ENCODE data around the gene ENTPD3. TPM values are rescaled to one million over a fixed set of nuclear protein-coding genes. Genes with fewer than 3 reads are reported as not detected.
A peak's percentile ranks its signal among the peaks of the same experiment; 100 is the strongest.

ENTPD3 gene
- total RNA-seq, 1 experiment from 2014 or later: not detected

GRCh38 chr3:40451551-40451950 is 64.6 kb downstream of the ENTPD3 start:
- Histone ChIP-seq H3K9me2 (replicated peaks; ENCODE audit: insufficient read depth, low read length) (no peaks in the 10 kb centered on the region), H3K27ac (ENCODE audit: low read length) (no peak overlapping the region), H3K36me3 (ENCODE audit: insufficient read depth, low read length) (no peaks in the 10 kb centered on the region), H2AFZ (ENCODE audit: low read length) (no peak overlapping the region), H3K9ac (ENCODE audit: low read length) (no peak overlapping the region), H3K4me3 (ENCODE audit: low read length) (no peak overlapping the region), H3K4me2 (ENCODE audit: low read depth, low read length, poor library complexity, severe bottlenecking) (peak overlapping the region; percentile 85), H3K9me3 (ENCODE audit: low read length) (no peaks in the 10 kb centered on the region), H3K27me3 (ENCODE audit: low read length) (no peaks in the 10 kb centered on the region), H3K79me2 (ENCODE audit: low read length) (peaks cover under 1% of the 10 kb centered on the region; the same call in 1 of the 2 replicates), H4K20me1 (ENCODE audit: insufficient read depth, low read depth, low read length) (no peaks in the 10 kb centered on the region), H3K4me1 (ENCODE audit: low read length) (peaks cover 30% of the 10 kb centered on the region)
- no peak for DNase-seq

GRCh38 chr3:40452057-40452456 is 65.1 kb downstream of the ENTPD3 start:
- H3K4me1 ChIP-seq (ENCODE audit: low read length): peaks cover 31% of the 10 kb centered on the region
- H3K27me3 ChIP-seq (ENCODE audit: low read length): no peaks in the 10 kb centered on the region
- H3K36me3 ChIP-seq (ENCODE audit: insufficient read depth, low read length): no peaks in the 10 kb centered on the region
- peaks cover 4% of the 10 kb centered on the region; the same call in 1 of the 2 replicates for H3K79me2 ChIP-seq (ENCODE audit: low read length)
- no peak overlapping the region for H3K27ac ChIP-seq (ENCODE audit: low read length)
- no peaks in the 10 kb centered on the region for H3K9me3 ChIP-seq (ENCODE audit: low read length)
- DNase-seq: peak; percentile 38
- H3K4me2 ChIP-seq (ENCODE audit: low read depth, low read length, poor library complexity, severe bottlenecking): peak overlapping the region; percentile 85
- no peaks in the 10 kb centered on the region for H3K9me2 ChIP-seq (replicated peaks; ENCODE audit: insufficient read depth, low read length)
- peak overlapping the region; percentile 74 for H3K9ac ChIP-seq (ENCODE audit: low read length)
- peak overlapping the region; percentile 80 for H3K4me3 ChIP-seq (ENCODE audit: low read length)
- H4K20me1 ChIP-seq (ENCODE audit: insufficient read depth, low read depth, low read length): no peaks in the 10 kb centered on the region
- 0 out of 2 replicates have a peak overlapping the region, but pooled peaks have one; percentile 2 for H2AFZ ChIP-seq (ENCODE audit: low read length)

GRCh38 chr3:40452562-40452875 is 65.5 kb downstream of the ENTPD3 start:
- peak overlapping the region; percentile 89 for H2AFZ ChIP-seq (ENCODE audit: low read length)
- peak overlapping the region; percentile 85 for H3K4me2 ChIP-seq (ENCODE audit: low read depth, low read length, poor library complexity, severe bottlenecking)
- peak overlapping the region; percentile 80 for H3K4me3 ChIP-seq (ENCODE audit: low read length)

GRCh38 chr3:40452876-40453730 is 66.1 kb downstream of the ENTPD3 start:
- Histone ChIP-seq H3K27ac (ENCODE audit: low read length) (no peak overlapping the region; the same call in 1 of the 2 replicates), H4K20me1 (ENCODE audit: insufficient read depth, low read depth, low read length) (peaks cover 5% of the 10 kb centered on the region; the same call in 1 of the 2 replicates), H3K9me2 (replicated peaks; ENCODE audit: insufficient read depth, low read length) (no peaks in the 10 kb centered on the region), H2AFZ (ENCODE audit: low read length) (peak overlapping the region; percentile 89), H3K36me3 (ENCODE audit: insufficient read depth, low read length) (peaks cover 4% of the 10 kb centered on the region; the same call in 1 of the 2 replicates), H3K4me3 (ENCODE audit: low read length) (peak overlapping the region; percentile 80), H3K79me2 (ENCODE audit: low read length) (peaks cover 14% of the 10 kb centered on the region), H3K4me2 (ENCODE audit: low read depth, low read length, poor library complexity, severe bottlenecking) (peak overlapping the region; percentile 94), H3K9me3 (ENCODE audit: low read length) (no peaks in the 10 kb centered on the region), H3K27me3 (ENCODE audit: low read length) (no peaks in the 10 kb centered on the region), H3K4me1 (ENCODE audit: low read length) (peaks cover 33% of the 10 kb centered on the region), H3K9ac (ENCODE audit: low read length) (peak overlapping the region; percentile 74)
- peak; percentile 99 for DNase-seq

More at GRCh38 chr3:40452562-40452875, 65.5 kb downstream of the ENTPD3 start:
- H3K9me3 ChIP-seq (ENCODE audit: low read length): no peaks in the 10 kb centered on the region
- peaks cover 8% of the 10 kb centered on the region for H3K79me2 ChIP-seq (ENCODE audit: low read length)
- H3K9ac ChIP-seq (ENCODE audit: low read length): peak overlapping the region; percentile 74
- H3K4me1 ChIP-seq (ENCODE audit: low read length): peaks cover 31% of the 10 kb centered on the region
- H3K9me2 ChIP-seq (replicated peaks; ENCODE audit: insufficient read depth, low read length): no peaks in the 10 kb centered on the region
- no peaks in the 10 kb centered on the region; the same call in 1 of the 2 replicates for H4K20me1 ChIP-seq (ENCODE audit: insufficient read depth, low read depth, low read length)
- no peak for DNase-seq
- no peak overlapping the region; the same call in 1 of the 2 replicates for H3K27ac ChIP-seq (ENCODE audit: low read length)
- H3K27me3 ChIP-seq (ENCODE audit: low read length): no peaks in the 10 kb centered on the region
- H3K36me3 ChIP-seq (ENCODE audit: insufficient read depth, low read length): no peaks in the 10 kb centered on the region

- DNase-seq: no peak
- Histone ChIP-seq H3K4me2 (ENCODE audit: low read depth, low read length, poor library complexity, severe bottlenecking) (peak overlapping the region; percentile 94), H2AFZ (ENCODE audit: low read length) (no peak overlapping the region), H3K9me3 (ENCODE audit: low read length) (no peaks in the 10 kb centered on the region), H3K9me2 (replicated peaks; ENCODE audit: insufficient read depth, low read length) (no peaks in the 10 kb centered on the region), H3K4me3 (ENCODE audit: low read length) (peak overlapping the region; percentile 80), H3K27me3 (ENCODE audit: low read length) (no peaks in the 10 kb centered on the region), H3K4me1 (ENCODE audit: low read length) (peaks cover 41% of the 10 kb centered on the region), H4K20me1 (ENCODE audit: insufficient read depth, low read depth, low read length) (peaks cover 13% of the 10 kb centered on the region; the same call in 1 of the 2 replicates), H3K36me3 (ENCODE audit: insufficient read depth, low read length) (peaks cover 12% of the 10 kb centered on the region), H3K79me2 (ENCODE audit: low read length) (peaks cover 22% of the 10 kb centered on the region), H3K9ac (ENCODE audit: low read length) (peak overlapping the region; percentile 67), H3K27ac (ENCODE audit: low read length) (no peak overlapping the region)
These were observed 66.9 kb downstream of the ENTPD3 start for GRCh38 chr3:40453933-40454332.

GRCh38 chr3:40455328-40455727 is 68.3 kb downstream of the ENTPD3 start:
- no peaks in the 10 kb centered on the region for H3K27me3 ChIP-seq (ENCODE audit: low read length)
- H2AFZ ChIP-seq (ENCODE audit: low read length): no peak overlapping the region
- no peak for DNase-seq

GRCh38 chr3:40456279-40456939 is 69.4 kb downstream of the ENTPD3 start:
- Histone ChIP-seq H3K79me2 (ENCODE audit: low read length) (peaks cover 31% of the 10 kb centered on the region), H3K4me3 (ENCODE audit: low read length) (peak overlapping the region; percentile 77), H4K20me1 (ENCODE audit: insufficient read depth, low read depth, low read length) (peaks cover 13% of the 10 kb centered on the region; the same call in 1 of the 2 replicates), H3K9ac (ENCODE audit: low read length) (peak overlapping the region; percentile 93), H3K9me2 (replicated peaks; ENCODE audit: insufficient read depth, low read length) (no peaks in the 10 kb centered on the region), H3K9me3 (ENCODE audit: low read length) (no peaks in the 10 kb centered on the region), H3K4me1 (ENCODE audit: low read length) (peaks cover 45% of the 10 kb centered on the region), H3K36me3 (ENCODE audit: insufficient read depth, low read length) (peaks cover 33% of the 10 kb centered on the region), H2AFZ (ENCODE audit: low read length) (no peak overlapping the region), H3K4me2 (ENCODE audit: low read depth, low read length, poor library complexity, severe bottlenecking) (peak overlapping the region; percentile 92), H3K27me3 (ENCODE audit: low read length) (no peaks in the 10 kb centered on the region), H3K27ac (ENCODE audit: low read length) (peak overlapping the region; percentile 79)
- DNase-seq: peak; percentile 31

More at GRCh38 chr3:40455328-40455727, 68.3 kb downstream of the ENTPD3 start:
- Histone ChIP-seq H3K9me3 (ENCODE audit: low read length) (no peaks in the 10 kb centered on the region), H4K20me1 (ENCODE audit: insufficient read depth, low read depth, low read length) (peaks cover 13% of the 10 kb centered on the region; the same call in 1 of the 2 replicates), H3K79me2 (ENCODE audit: low read length) (peaks cover 31% of the 10 kb centered on the region), H3K4me2 (ENCODE audit: low read depth, low read length, poor library complexity, severe bottlenecking) (no peak overlapping the region), H3K36me3 (ENCODE audit: insufficient read depth, low read length) (peaks cover 24% of the 10 kb centered on the region), H3K4me3 (ENCODE audit: low read length) (no peak overlapping the region), H3K9me2 (replicated peaks; ENCODE audit: insufficient read depth, low read length) (no peaks in the 10 kb centered on the region), H3K9ac (ENCODE audit: low read length) (no peak overlapping the region), H3K27ac (ENCODE audit: low read length) (no peak overlapping the region), H3K4me1 (ENCODE audit: low read length) (peaks cover 45% of the 10 kb centered on the region)

All from Karpas-422 (cell line).